ENCODE measurements around the gene BRD9. TPM values are rescaled to one million over a fixed set of nuclear protein-coding genes. Genes with fewer than 3 reads are reported as not detected.

BRD9 gene
- total and polyA plus RNA-seq, 2 donors (not counting 1 experiment from before 2014, with no cell fraction given): 13.0 to 35.3 TPM

GRCh38 chr5:883475-884181 is 9.0 kb downstream of the BRD9 start:
- Histone ChIP-seq H3K27me3 (ENCODE audit: control insufficient read depth, insufficient read depth, low read length) (no peaks in the 10 kb centered on the region), H3K9ac (ENCODE audit: insufficient read depth, low read length) (no peak overlapping the region), H3K9me3 (ENCODE audit: control insufficient read depth, insufficient read depth, low read depth, low read length) (no peaks in the 10 kb centered on the region), H4K20me1 (ENCODE audit: control insufficient read depth, extremely low read depth, insufficient read depth, low read length) (no peaks in the 10 kb centered on the region), H2AFZ (ENCODE audit: low read length) (no peak overlapping the region), H3K27ac (ENCODE audit: insufficient read depth, low read length) (no peak overlapping the region), H3K36me3 (ENCODE audit: control insufficient read depth, insufficient read depth, low read length) (peaks cover 55% of the 10 kb centered on the region), H3K4me3 (replicated peaks in 1 of 4; ENCODE audit: control extremely low read depth in 1 of 4, insufficient read depth in 1 of 4, low read depth in 3 of 4, low read length in 4 of 4) (no peak overlapping the region), H3K4me2 (ENCODE audit: extremely low read depth, insufficient read depth, low read length) (no peak overlapping the region), H3K79me2 (ENCODE audit: control insufficient read depth, insufficient read depth, low read length) (peaks cover 40% of the 10 kb centered on the region), H3K4me1 (ENCODE audit: control insufficient read depth, extremely low read depth, insufficient read depth, low read length) (no peaks in the 10 kb centered on the region)
- TF ChIP-seq EZH2 (IDR thresholded peaks at IDR 0.05; ENCODE audit: low read length, missing control alignments): no peak
- TF ChIP-seq CTCF (conservative IDR thresholded peaks at IDR 0.05 in 1 of 2, IDR thresholded peaks at IDR 0.05 in 1 of 2; ENCODE audit: low read depth in 1 of 2, low read length in 2 of 2): no peak
- no peak for DNase-seq (ENCODE audit: low read depth in 2 of 2)

- Histone ChIP-seq H2AFZ (ENCODE audit: low read length) (no peak overlapping the region), H3K4me1 (ENCODE audit: control insufficient read depth, extremely low read depth, insufficient read depth, low read length) (no peaks in the 10 kb centered on the region), H3K9me3 (ENCODE audit: control insufficient read depth, insufficient read depth, low read depth, low read length) (no peaks in the 10 kb centered on the region), H3K27me3 (ENCODE audit: control insufficient read depth, insufficient read depth, low read length) (no peaks in the 10 kb centered on the region), H3K36me3 (ENCODE audit: control insufficient read depth, insufficient read depth, low read length) (peaks cover 55% of the 10 kb centered on the region), H3K27ac (ENCODE audit: insufficient read depth, low read length) (no peak overlapping the region), H3K9ac (ENCODE audit: insufficient read depth, low read length) (no peak overlapping the region), H3K4me3 (replicated peaks in 1 of 4; ENCODE audit: control extremely low read depth in 1 of 4, insufficient read depth in 1 of 4, low read depth in 3 of 4, low read length in 4 of 4) (no peak overlapping the region), H3K4me2 (ENCODE audit: extremely low read depth, insufficient read depth, low read length) (no peak overlapping the region), H4K20me1 (ENCODE audit: control insufficient read depth, extremely low read depth, insufficient read depth, low read length) (no peaks in the 10 kb centered on the region), H3K79me2 (ENCODE audit: control insufficient read depth, insufficient read depth, low read length) (peaks cover 40% of the 10 kb centered on the region)
- TF ChIP-seq EZH2 (IDR thresholded peaks at IDR 0.05; ENCODE audit: low read length, missing control alignments) (no peak), CTCF (conservative IDR thresholded peaks at IDR 0.05 in 1 of 2, IDR thresholded peaks at IDR 0.05 in 1 of 2; ENCODE audit: low read depth in 1 of 2, low read length in 2 of 2) (no peak)
- no peak for DNase-seq (ENCODE audit: low read depth in 2 of 2)
Observed at GRCh38 chr5:882253-883183, 10.1 kb downstream of the BRD9 start.

- H4K20me1 ChIP-seq (ENCODE audit: control insufficient read depth, extremely low read depth, insufficient read depth, low read length): no peaks in the 10 kb centered on the region
- no peaks in the 10 kb centered on the region for H3K9me3 ChIP-seq (ENCODE audit: control insufficient read depth, insufficient read depth, low read depth, low read length)
- H3K36me3 ChIP-seq (ENCODE audit: control insufficient read depth, insufficient read depth, low read length): peaks cover 53% of the 10 kb centered on the region
- no peak overlapping the region for H2AFZ ChIP-seq (ENCODE audit: low read length)
- no peak overlapping the region for H3K4me3 ChIP-seq (replicated peaks in 1 of 4; ENCODE audit: control extremely low read depth in 1 of 4, insufficient read depth in 1 of 4, low read depth in 3 of 4, low read length in 4 of 4)
- TF ChIP-seq EZH2 (IDR thresholded peaks at IDR 0.05; ENCODE audit: low read length, missing control alignments): no peak
- no peak for TF ChIP-seq CTCF (conservative IDR thresholded peaks at IDR 0.05 in 1 of 2, IDR thresholded peaks at IDR 0.05 in 1 of 2; ENCODE audit: low read depth in 1 of 2, low read length in 2 of 2)
- peaks cover 40% of the 10 kb centered on the region for H3K79me2 ChIP-seq (ENCODE audit: control insufficient read depth, insufficient read depth, low read length)
- no peak overlapping the region for H3K4me2 ChIP-seq (ENCODE audit: extremely low read depth, insufficient read depth, low read length)
- H3K27me3 ChIP-seq (ENCODE audit: control insufficient read depth, insufficient read depth, low read length): no peaks in the 10 kb centered on the region
- H3K27ac ChIP-seq (ENCODE audit: insufficient read depth, low read length): no peak overlapping the region
- H3K9ac ChIP-seq (ENCODE audit: insufficient read depth, low read length): no peak overlapping the region
- no peak for DNase-seq (ENCODE audit: low read depth in 2 of 2)
- H3K4me1 ChIP-seq (ENCODE audit: control insufficient read depth, extremely low read depth, insufficient read depth, low read length): no peaks in the 10 kb centered on the region
Observed at GRCh38 chr5:881551-881935, 11.1 kb downstream of the BRD9 start.

Data from fibroblast of lung (primary cell).